B cell (primary cell): ENCODE data around the gene SMPX. TPM values are rescaled to one million over a fixed set of nuclear protein-coding genes. Genes with fewer than 3 reads are reported as not detected.

ENCODE experiments used
- ATAC-seq: fragments of 200-7000 bp; cut with Tn5 transposase; one replicate; pipeline ENCODE4 v1.10.0; 2021; ENCODE audit warnings: low read depth, mild to moderate bottlenecking, moderate number of reproducible peaks, moderate library complexity
- CTCF ChIA-PET: fragments of 350-600 bp; sonication (Branson Sonifier 250); formaldehyde crosslinking; loops from one replicate; lab custom pipeline; 2021; ENCODE audit warnings: antibody characterized with exemption, inconsistent platforms; lab: Charles Lee
- POLR2A ChIA-PET: fragments of 350-600 bp; sonication (Branson Sonifier 250); formaldehyde crosslinking; loops from one replicate; lab custom pipeline; 2021; ENCODE audit warnings: antibody characterized with exemption; lab: Charles Lee
- DNase-seq: peaks from one replicate; pipeline ENCODE4 v3.0.0; 2013
- H2AFZ ChIP-seq: 2 replicates; pipeline ENCODE4 v1.6.1; 2012; ENCODE audit warnings: mild to moderate bottlenecking, low read depth, low read length; ENCODE audit not compliant: insufficient read depth, poor library complexity, severe bottlenecking
- H3K27ac ChIP-seq, 2 donors: 1 replicate in 1 of 2; 2 replicates in 1 of 2; pipeline ENCODE4 v1.5.1; 2012 to 2013; ENCODE audit warnings: low read length in 2 of 2, mild to moderate bottlenecking in 2 of 2, moderate library complexity in 1 of 2
- H3K27me3 ChIP-seq, 4 experiments: fragments of 200-600 bp in 1 of 4; sonication (generic) in 1 of 4; replicated peaks in 1 of 4; 1 replicate in 2 of 4; 2 replicates in 2 of 4; pipeline versions ENCODE4 v1.6.1 to v1.7.0; 2013 to 2016; ENCODE audit warnings: low read length in 3 of 4, mild to moderate bottlenecking in 2 of 4, mixed read lengths in 1 of 4, moderate library complexity in 1 of 4; ENCODE audit not compliant: insufficient read depth in 4 of 4, control insufficient read depth in 3 of 4; ENCODE audit errors: control extremely low read depth in 1 of 4
- H3K36me3 ChIP-seq, 2 experiments: replicated peaks in 1 of 2; 1 replicate in 1 of 2; 2 replicates in 1 of 2; pipeline versions ENCODE4 v1.6.1 to v1.7.1; 2013; ENCODE audit warnings: low read length in 1 of 2; ENCODE audit not compliant: insufficient read depth in 2 of 2, control insufficient read depth in 1 of 2; ENCODE audit errors: control extremely low read depth in 1 of 2, extremely low read depth in 1 of 2
- H3K4me1 ChIP-seq, 2 donors: fragments of 200-600 bp in 1 of 2; sonication (generic) in 1 of 2; 1 replicate in 1 of 2; 2 replicates in 1 of 2; pipeline versions ENCODE4 v1.5.1 to v1.6.1; 2013 to 2017; ENCODE audit warnings: low read length in 2 of 2; ENCODE audit not compliant: control insufficient read depth in 2 of 2, insufficient read depth in 2 of 2
- H3K4me2 ChIP-seq: replicated peaks from 2 replicates; pipeline ENCODE3; 2012; ENCODE audit warnings: mild to moderate bottlenecking, low read depth, low read length; ENCODE audit not compliant: poor library complexity, severe bottlenecking
- H3K4me3 ChIP-seq, 5 experiments: fragments of 200-600 bp in 1 of 5; sonication (generic) in 1 of 5; 1 replicate in 3 of 5; 2 replicates in 2 of 5; pipeline versions ENCODE4 v1.5.1 to v1.7.0; 2011 to 2016; ENCODE audit warnings: low read length in 4 of 5, mild to moderate bottlenecking in 4 of 5, low read depth in 2 of 5, control low read depth in 1 of 5, moderate library complexity in 1 of 5; ENCODE audit not compliant: insufficient read depth in 1 of 5; ENCODE audit errors: control extremely low read depth in 1 of 5, extremely low read depth in 1 of 5
- H3K79me2 ChIP-seq: fragments of 200-600 bp; sonication (generic); one replicate; pipeline ENCODE4 v1.6.0; 2016; ENCODE audit warnings: low read length; ENCODE audit not compliant: control insufficient read depth, insufficient read depth
- H3K9ac ChIP-seq: fragments of 200-600 bp; sonication (generic); 2 replicates; pipeline ENCODE4 v1.6.1; 2017; ENCODE audit warnings: mild to moderate bottlenecking, low read length, moderate library complexity
- H3K9me3 ChIP-seq, 3 donors: one replicate each; pipeline versions ENCODE4 v1.6.1 to v1.7.1; 2013; ENCODE audit warnings: low read length in 2 of 3; ENCODE audit not compliant: control insufficient read depth in 2 of 3, insufficient read depth in 1 of 3; ENCODE audit errors: control extremely low read depth in 1 of 3
- H4K20me1 ChIP-seq: 2 replicates; pipeline ENCODE4 v1.6.0; 2012; ENCODE audit warnings: mild to moderate bottlenecking, low read length; ENCODE audit not compliant: insufficient read depth, control insufficient read depth, poor library complexity, severe bottlenecking
- H3K27ac Mint-ChIP-seq: one replicate; pipeline ENCODE4 v1.8.0; 2021; ENCODE audit warnings: mixed read lengths
- H3K27me3 Mint-ChIP-seq: one replicate; pipeline ENCODE4 v1.8.0; 2021; ENCODE audit warnings: mixed read lengths
- H3K4me1 Mint-ChIP-seq: one replicate; pipeline ENCODE4 v1.8.0; 2021; ENCODE audit warnings: mixed read lengths
- H3K4me3 Mint-ChIP-seq: one replicate; pipeline ENCODE4 v1.8.0; 2021; ENCODE audit warnings: mixed read lengths
- H3K9me3 Mint-ChIP-seq: one replicate; pipeline ENCODE4 v1.8.0; 2022; ENCODE audit warnings: mixed read lengths; ENCODE audit not compliant: insufficient read depth
- EZH2 ChIP-seq: IDR thresholded peaks from 2 replicates; pipeline ENCODE4 v1.6.1; 2012; ENCODE audit warnings: borderline replicate concordance, low read depth, mild to moderate bottlenecking, moderate library complexity, low read length; ENCODE audit not compliant: insufficient read depth, poor library complexity, severe bottlenecking
- WGBS: methylation state at CpG from one replicate; pipeline ENCODE4 v1.1.5; 2013; ENCODE audit warnings: missing lambda C conversion rate; ENCODE audit not compliant: insufficient coverage; 5-methylcytosine and 5-hydroxymethylcytosine counted together
- intact Hi-C: fragments of 100-400 bp; cut with micrococcal nuclease; formaldehyde crosslinking; loops from one replicate; pipeline ENCODE4 v1.10.0; 2022
- polyA plus RNA-seq: library from polyadenylated mRNA; depleted of rRNA; stranded (reverse); fragments of >200 nt; gene quantifications from 2 replicates; pipeline ENCODE4 v1.2.3, GENCODE V29; 2012
- total RNA-seq, 2 donors: library from RNA; stranded (reverse); fragments of 120-200 nt in 1 of 2; gene quantifications; 1 replicate in 1 of 2; 2 replicates in 1 of 2; pipeline versions ENCODE4 v1.2.3 to v1.2.4, GENCODE V29; 2013 to 2022
- TF ChIP-seq, protein P1 (sequence below): fragments of 200-600 bp; IDR thresholded peaks from one replicate; pipeline ENCODE4 v1.8.0; 2022; ENCODE audit warnings: antibody characterized with exemption, mild to moderate bottlenecking

Gene SMPX
- total and polyA plus RNA-seq, 2 donors (not counting 1 experiment from before 2014, with no cell fraction given) = not detected

DNA sequence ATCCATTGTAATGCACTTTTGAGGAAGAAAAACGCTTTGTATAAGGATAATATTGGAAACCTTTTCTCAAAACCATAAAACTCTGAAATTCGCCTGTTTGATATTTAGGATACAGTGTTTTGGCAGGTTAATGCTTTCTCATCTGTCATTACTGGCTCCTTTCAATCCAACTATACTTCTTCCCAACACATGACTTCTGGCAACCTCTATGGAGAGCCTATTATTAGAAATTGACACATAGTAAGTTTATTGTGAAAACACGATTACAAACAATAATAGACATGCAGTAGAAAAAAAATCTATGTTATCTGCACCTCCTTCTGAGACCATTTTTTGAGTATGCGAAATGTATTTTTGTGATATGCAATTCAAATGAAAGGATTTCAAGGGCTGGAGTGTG lies 95.2 kb downstream of the SMPX start:
- Histone ChIP-seq H2AFZ (no peak overlapping the region), H3K4me2 (no peak overlapping the region), H3K27ac (no peak overlapping the region), H3K27me3 (peaks cover 0 to 8% (median under 1%) of the 10 kb centered on the region in 4 experiments), H3K79me2 (no peaks in the 10 kb centered on the region), H4K20me1 (no peaks in the 10 kb centered on the region), H3K36me3 (no peaks in the 10 kb centered on the region), H3K4me1 (peaks cover 0 to 2% of the 10 kb centered on the region in 2 donors), H3K9me3 (peaks cover 0 to 1% (median 0%) of the 10 kb centered on the region in 3 donors), H3K9ac (no peak overlapping the region), H3K4me3 (no peak overlapping the region)
- TF ChIP-seq, protein P1, sequence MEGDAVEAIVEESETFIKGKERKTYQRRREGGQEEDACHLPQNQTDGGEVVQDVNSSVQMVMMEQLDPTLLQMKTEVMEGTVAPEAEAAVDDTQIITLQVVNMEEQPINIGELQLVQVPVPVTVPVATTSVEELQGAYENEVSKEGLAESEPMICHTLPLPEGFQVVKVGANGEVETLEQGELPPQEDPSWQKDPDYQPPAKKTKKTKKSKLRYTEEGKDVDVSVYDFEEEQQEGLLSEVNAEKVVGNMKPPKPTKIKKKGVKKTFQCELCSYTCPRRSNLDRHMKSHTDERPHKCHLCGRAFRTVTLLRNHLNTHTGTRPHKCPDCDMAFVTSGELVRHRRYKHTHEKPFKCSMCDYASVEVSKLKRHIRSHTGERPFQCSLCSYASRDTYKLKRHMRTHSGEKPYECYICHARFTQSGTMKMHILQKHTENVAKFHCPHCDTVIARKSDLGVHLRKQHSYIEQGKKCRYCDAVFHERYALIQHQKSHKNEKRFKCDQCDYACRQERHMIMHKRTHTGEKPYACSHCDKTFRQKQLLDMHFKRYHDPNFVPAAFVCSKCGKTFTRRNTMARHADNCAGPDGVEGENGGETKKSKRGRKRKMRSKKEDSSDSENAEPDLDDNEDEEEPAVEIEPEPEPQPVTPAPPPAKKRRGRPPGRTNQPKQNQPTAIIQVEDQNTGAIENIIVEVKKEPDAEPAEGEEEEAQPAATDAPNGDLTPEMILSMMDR = no peak
- no peak for TF ChIP-seq EZH2
- ChIA-PET POLR2A (no interaction called here), CTCF (no interaction called here)
- WGBS = 100% methylated on average over 1 of the region's 4 CpGs
- H3K27ac Mint-ChIP-seq = no peak overlapping the region
- H3K4me1 Mint-ChIP-seq = peaks cover 4% of the 10 kb centered on the region
- intact Hi-C loops = no loop called here
- H3K27me3 Mint-ChIP-seq = peaks cover 14% of the 10 kb centered on the region
- H3K9me3 Mint-ChIP-seq = no peaks in the 10 kb centered on the region
- H3K4me3 Mint-ChIP-seq = no peak overlapping the region
- DNase-seq (no peak), ATAC-seq (no peak)

DNA sequence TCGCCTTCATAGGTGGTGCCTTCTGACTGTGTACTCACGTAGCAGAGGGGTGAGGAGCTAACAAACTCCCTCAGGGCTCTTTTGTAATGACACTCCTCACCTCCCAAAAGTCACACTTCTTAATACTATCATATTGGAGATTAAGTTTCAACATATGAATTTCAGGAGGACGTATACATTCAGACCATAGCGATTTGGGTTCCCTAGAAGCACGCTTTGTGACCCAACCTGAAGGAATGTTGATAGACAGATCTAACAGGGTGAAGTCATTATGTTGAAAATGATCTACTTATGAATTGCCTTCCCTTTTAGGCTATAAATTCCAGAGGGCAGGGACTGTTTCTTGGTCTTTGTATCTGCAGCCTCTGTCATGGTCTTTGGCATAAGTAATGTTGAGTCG lies 96.6 kb downstream of the SMPX start:
- Histone ChIP-seq H3K27ac (no peak overlapping the region), H3K79me2 (no peaks in the 10 kb centered on the region), H3K36me3 (no peaks in the 10 kb centered on the region), H2AFZ (no peak overlapping the region), H3K27me3 (peaks cover 0 to 20% (median under 1%) of the 10 kb centered on the region in 4 experiments), H3K9me3 (peaks cover 0 to 16% (median 0%) of the 10 kb centered on the region in 3 donors), H3K4me3 (no peak overlapping the region), H3K4me2 (no peak overlapping the region), H4K20me1 (no peaks in the 10 kb centered on the region), H3K4me1 (peaks cover 0 to 10% of the 10 kb centered on the region in 2 donors), H3K9ac (no peak overlapping the region)
- H3K9me3 Mint-ChIP-seq = no peaks in the 10 kb centered on the region
- intact Hi-C loops = no loop called here
- ATAC-seq (no peak), DNase-seq (no peak)
- no CpG with 5 or more reads among the region's 6 CpGs for WGBS
- H3K27me3 Mint-ChIP-seq = peaks cover 15% of the 10 kb centered on the region
- peaks cover 6% of the 10 kb centered on the region for H3K4me1 Mint-ChIP-seq
- H3K4me3 Mint-ChIP-seq = no peak overlapping the region
- H3K27ac Mint-ChIP-seq = no peak overlapping the region
- CTCF ChIA-PET = no interaction called here
- TF ChIP-seq, protein P1 = no peak
- TF ChIP-seq EZH2 = no peak
- POLR2A ChIA-PET = no interaction called here
